Activated CD4-positive, alpha-beta T cell treated with anti-CD3 and anti-CD28 coated beads, Interleukin-2, Interleukin-4, amounts not matched to agents 100 ng/mL and 50 ng/mL, durations not matched to agents 16 hours and 8 hours (primary cell): ENCODE data around the gene TRAF7.
A peak's percentile ranks its signal among the peaks of the same experiment; 100 is the strongest.

Source experiments
- DNase-seq: peaks from one replicate; pipeline ENCODE4 v3.0.0-alpha.2; 2020; ENCODE audit warnings: low spot score

TRAF7 gene

DNA sequence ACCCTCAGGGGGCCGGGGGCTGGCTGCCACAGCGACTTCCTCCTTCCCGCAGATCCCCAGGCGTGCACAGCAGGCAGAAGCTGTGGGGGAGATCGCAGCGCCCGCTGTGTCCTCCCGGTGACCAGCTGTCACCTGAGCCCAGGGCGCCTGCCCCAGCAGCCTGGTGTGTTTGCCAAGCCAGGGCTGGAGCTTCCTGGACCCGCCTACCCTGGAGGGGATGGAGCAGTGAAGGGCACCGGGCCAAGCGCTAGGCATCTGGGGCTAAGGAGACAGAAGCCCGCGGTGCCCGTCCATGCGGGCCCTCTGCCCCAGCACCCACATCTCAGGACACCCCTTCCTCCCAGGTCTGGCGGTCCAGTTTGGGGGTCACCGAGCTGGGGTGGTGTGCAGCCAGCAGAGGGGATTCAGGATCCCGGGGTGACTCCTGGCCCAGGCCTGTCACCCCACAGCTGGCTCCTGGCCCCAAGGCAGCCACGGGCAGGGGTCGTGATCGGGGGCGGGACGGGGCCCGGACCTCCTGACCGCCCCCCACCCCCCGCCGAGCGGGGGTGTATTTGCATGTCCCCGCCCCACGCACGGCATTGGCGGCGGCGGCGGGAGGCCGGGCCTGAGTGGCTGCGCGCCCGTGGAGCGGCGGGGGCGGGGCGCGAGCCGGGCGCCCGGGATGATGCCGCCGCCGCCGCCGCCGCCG, 7.5 kb upstream of the TRAF7 start, which contains the start of gene RAB26:
RAB26 (plus strand) TSS at position 645 of the 691 bp plus-strand sequence. CDS start 159 bp downstream, outside the sequence.
- peak; percentile 33 for DNase-seq

DNA sequence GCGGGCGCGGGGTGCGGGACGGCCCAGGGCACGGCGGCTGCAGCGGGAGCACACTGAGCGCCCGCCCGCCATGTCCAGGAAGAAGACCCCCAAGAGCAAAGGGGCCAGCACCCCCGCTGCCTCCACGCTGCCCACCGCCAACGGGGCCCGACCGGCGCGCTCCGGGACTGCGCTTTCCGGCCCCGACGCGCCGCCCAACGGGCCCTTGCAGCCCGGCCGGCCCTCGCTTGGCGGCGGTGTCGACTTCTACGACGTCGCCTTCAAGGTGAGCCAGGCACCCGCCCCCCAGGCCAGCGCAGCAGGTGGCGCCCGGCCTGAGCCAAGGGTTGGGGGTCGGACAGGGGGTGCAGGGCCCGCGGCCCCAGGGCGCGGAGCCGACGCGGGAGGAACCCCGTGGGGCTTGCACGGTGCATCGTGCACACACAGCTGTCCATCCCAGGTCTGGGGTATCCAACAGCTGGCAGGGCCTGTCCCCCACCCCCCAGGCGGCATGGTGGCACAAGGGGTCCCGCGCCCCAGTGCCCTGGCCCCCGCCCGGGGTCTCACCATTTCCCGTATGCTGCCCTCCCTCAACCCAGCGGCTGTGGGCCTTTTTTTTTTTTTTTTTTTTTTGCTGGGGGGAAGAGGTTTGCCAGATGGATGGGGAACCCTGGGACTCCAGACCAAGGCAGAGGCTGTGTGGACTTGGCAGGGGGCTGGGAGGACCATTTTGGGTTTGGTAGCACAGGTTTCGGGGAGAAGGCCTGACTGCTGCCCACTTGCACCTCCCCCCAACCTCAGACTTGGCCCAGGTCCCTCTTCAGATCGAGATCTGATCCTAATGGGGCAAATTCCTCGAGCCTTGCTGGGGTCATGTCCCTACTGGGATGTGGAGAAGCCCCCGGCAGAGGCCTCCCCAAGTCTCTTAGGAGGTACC, 6.6 kb upstream of the TRAF7 start:
- DNase-seq = peak; percentile 34

DNA sequence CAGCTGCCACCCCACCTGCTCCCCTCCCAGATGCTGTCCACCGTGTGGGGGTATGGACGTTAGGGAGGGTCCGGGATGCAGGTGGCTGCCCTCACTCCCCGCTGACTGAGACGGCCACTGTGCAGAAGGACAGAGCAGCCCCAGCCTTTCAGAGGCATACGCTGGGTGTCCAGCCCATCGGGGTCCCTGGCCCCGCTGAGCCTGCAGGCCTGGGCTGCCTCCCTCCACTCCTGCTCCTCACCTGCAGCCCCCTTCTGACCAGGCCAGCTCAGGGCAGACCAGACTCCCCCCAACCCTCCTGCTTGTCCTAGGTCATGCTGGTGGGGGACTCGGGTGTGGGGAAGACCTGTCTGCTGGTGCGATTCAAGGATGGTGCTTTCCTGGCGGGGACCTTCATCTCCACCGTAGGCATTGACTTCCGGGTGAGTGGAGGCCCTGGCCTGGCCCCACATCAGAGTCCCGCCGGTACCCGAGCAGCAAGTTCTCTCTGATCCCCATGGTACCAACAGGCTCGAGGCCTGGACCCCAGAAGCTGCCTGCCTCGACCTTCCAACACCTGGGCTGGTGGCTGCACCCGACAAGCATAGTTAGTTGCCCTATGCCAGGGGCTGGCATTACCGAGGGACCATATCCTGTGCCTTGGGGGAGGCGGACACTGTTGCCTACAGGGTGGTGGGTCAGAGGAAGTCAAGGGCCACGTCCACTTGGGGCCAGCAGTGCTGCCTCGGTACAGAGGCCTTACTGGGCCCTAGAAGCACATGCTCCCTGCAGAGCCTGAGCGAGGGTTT, 5.8 kb upstream of the TRAF7 start:
- peak; percentile 46 for DNase-seq

DNA sequence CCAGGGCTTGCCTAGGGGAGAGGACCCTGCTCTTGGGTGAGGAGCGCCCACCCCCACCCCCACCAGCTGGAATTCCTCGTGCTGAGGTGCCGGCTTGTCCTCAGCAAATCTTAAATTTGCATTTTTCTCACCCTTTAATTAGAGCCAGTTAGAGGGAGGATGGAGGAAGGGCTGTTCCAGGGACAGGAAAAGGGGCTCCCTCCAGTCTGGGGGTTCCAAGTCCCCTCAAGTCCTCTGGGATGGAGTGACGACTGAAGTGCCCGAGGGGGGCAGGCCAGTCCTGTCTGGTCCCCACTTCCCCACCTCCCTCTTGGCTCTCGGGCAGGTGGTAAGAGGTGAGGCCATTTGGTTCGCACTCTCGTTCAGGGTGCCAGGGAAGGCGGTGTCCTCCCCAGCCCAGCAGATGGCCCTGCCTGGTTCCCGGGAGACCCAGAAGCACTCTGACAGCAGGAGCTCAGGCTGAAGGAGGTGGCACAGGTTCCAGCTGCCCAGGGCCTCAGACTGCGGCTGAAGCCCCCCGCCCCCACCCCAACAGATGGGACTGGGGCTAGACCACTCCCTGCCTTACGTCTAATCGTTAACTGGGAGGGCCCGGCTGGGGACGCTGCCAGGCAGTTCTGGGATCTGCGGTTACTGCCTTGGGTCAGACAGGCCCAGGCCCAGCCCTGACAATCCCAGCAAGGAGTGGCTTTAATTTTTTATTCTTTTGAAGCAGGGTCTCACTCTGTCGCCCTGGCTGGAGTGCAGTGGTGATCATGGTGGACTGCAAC, 5.0 kb upstream of the TRAF7 start:
- peak; percentile 58 for DNase-seq

DNA sequence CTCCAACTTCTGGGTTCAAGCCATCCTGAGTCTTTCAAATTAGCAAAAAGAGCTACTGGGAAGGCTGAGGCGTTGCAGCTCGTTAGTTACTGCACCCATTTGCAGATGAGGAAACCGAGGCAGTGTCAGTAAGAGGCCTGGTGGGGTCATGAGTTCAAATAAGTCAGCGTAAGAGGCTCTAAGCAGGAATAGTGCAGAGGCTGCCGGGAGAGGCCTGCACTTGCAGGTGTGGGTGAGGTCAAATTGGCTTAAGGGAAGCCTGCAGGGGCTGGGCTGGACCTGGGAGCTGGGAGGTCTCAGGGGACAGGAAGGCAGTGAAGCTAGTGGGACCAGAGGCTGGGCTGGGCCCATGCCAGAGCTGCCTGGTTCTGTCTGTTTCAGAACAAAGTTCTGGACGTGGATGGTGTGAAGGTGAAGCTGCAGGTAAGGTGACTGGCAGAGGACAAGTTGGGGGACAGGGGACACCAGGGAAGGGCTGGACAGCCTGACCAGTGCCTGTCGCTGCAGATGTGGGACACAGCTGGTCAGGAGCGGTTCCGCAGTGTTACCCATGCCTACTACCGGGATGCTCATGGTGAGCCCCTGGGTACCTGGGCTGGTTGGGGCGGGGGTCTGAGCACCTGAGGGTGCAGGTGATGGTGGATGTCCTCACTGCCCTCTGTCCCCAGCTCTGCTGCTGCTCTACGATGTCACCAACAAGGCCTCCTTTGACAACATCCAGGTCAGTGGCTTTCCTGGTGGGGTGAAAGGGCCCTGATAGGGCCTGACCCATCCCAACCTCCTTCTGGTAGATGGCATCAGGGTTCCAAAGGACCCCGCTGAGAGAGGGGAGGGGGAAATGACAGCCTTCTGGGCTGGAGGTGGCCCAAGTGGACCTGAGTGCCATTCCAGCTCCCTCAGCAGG, 4.1 kb upstream of the TRAF7 start:
- DNase-seq = peak; percentile 35

DNA sequence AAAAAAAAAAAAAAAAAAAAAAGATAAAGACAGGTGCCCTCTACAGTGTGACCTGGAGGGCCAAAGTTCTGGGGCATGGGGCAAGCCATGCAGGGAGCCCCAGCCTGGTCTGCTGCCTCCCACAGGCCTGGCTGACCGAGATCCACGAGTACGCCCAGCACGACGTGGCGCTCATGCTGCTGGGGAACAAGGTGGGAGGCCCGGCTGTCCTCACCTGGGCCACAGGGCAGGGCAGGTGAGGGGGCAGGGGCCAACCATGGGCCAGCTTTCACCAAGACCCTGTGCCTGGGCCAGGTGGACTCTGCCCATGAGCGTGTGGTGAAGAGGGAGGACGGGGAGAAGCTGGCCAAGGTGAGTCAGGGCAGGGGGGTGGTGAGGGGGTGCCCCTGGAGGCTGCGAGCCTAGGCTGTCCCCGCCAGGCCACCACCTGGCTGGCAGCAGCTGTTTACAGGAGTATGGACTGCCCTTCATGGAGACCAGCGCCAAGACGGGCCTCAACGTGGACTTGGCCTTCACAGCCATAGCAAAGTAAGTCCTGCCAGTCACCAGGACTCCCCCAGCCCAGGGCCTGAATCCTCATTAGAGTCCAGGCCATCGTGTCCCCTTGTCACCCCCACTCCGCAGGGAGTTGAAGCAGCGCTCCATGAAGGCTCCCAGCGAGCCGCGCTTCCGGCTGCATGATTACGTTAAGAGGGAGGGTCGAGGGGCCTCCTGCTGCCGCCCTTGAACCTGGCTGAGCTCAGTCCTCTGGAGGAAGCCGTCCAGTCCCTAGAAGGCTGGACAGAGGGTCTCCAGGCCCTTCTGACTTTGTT, 2.7 kb upstream of the TRAF7 start:
- peak; percentile 36 for DNase-seq

DNA sequence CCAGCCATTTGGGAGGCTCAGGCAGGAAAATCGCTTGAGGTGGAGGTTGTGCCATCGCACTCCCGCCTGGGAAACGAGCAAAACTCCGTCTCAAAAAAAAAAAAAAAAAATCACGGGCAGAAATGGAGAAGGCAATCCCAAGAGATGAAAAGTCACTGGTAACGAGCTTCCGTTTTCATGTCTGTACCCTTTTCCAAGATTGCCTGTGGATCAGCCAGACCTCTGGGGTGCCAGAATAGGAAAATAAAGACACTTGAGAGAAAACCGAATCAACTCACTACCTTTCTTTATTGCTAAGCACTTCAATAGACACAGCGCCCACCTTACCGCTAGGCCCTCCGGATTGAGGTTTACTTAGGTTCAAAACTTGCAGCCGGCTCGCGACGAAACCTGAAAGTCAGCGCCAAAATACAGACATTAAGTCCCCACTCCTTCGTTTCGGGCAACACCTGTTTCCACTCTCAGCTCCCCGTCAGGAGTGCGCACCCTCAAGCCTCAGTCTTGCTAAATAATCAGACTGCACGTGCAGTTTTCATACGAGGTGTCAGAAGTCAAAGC, 970 bp upstream of the TRAF7 start:
- DNase-seq = peak; percentile 21

DNA sequence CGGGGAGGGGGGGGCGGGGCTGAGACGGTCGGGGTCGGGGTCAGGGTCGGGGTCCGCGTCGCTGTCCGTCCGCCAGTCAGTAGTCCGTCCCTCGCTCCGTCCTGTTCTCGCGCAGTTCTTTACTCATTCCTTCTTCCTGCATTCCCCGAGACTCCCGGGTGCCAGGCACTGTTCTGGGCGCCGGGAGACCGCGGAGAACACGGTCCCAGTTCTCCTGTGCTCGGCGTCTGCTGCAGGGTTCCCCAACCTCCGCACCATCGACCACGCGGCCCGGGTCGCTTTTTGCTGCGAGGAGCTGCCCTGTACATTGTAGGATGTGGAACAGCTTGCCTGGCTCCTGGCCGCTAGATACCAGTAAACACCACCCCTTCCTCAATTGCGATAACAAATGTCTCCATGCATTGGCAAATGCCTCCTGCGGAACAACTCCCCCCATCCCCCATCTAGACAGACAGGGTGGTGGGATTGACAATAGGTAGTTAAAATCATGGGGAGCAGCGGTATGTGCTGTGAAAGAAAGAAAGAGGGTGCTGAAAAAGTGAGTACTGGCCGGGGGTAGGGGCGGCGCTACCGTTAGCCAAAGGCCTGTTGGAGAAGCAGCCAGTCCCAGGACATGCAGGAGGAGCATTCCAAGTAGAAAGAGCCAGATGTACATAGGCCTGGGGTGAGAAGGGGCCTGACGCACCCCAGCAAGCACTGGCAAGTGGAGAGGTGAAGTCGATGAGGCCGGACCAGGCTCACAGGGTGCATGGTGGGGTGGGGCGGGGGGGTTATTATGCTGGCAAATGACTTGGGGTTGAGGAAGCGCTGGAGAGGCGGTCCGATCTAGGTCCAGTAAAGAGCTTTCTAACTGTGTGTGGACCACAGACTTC, 631 bp downstream of the TRAF7 start:
- DNase-seq = no peak

DNA sequence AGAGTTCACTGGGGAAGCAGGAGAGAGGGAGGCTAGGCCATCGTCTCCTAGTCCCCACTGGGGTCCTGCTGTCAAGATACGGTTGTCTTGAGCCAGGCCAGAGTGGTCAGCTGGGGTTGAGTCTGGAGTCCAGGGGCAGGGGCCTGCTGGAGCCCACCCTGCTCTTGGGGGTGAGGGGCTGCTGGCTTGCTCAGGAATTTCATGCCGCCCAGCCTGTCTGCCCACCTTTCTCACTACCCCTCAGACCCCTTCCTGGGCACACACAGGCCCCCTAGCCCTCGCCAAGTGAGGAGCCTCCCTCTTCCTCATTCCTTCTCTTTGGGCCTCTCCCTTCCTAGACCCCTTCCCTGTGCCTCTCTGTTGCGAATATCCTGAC, 1.3 kb downstream of the TRAF7 start:
- DNase-seq = no peak

DNA sequence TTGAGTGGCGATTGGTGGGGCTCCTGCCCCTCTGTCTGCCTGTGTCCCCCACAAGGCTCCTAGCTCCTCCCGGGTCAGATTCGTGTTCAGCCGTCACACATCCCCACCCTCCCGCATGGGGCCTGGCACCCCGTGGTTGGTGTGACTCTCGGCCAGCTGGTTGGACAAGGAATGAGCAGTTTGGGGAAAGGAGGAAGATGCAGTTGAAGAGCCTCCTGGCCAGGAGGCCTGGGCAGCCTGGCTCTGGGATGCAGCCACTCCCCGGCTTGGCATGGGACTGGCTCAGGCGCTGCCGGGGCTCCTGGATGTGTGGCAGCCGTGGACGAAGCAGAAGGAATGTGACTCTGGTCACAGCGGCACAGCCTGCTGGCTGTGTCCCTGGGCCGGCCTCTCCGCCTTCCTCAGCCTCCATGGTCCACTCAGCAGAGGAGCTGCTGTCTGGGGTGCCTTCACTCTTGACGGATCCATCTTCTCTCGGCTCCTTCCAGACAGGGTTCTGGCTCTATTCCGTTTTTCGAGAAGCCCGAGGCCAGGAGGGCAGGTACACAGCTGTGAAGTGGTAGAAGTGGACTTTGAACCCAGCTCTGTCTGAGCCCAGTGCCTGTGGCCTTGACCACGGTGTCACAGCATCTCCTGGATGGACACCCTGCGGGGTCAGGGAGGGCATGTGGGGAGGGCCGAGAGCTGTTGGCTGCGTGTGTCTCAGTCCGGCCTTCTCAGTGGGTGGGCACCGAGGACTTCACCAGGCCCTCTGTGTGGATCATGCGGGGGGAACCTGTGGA, 2.1 kb downstream of the TRAF7 start:
- DNase-seq = no peak

DNA sequence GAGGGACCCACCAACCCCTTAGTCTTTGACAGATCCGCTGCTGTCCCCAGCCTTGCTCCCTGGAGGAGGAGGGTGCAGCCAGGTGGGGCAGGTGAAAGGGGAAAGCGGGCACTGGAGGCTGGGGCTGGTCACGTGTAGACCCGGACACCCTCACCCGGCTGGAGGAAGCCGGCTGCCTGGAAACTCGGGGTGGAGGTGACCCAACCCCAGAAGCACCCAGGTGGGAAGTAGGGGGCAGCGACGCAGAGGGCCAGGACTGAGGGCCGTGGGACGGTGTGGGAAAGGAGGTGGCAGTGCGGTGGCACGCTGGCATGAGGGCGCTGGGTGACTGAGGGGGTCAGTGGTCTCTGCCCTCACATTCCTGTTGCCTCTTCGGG, 2.7 kb downstream of the TRAF7 start:
- DNase-seq = no peak

DNA sequence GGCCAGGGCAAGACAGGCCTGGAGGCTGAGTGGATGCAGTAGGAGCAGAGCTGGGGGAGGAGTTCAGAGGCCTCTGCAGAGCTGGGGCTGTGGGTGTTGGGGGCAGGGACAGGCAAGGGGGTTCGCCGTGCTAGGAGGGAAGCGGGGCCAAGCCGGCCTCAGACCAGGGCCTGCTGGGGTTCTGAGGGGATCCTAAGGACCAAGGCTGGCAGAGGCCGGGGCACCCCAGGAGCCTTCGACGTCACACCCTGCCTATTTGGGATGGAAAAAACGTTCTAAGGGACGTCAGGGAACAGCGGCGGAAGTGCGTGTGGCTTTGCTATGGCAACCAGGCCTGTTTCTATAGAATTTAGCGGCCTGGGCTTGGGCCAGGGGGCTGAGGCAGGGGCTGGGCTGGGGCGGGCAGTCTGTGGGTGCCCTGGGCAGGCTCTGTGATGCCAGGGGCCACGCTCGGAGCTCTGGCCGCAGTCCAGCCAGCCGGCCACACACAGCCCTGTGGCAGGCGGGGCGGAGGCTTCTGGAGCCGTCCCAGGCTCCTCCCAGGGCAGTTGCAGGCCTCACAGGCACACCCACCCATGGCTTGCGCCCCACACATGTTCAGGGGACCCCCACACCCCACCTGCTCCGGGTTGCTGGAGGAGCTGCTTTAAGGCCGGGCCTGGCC, 3.7 kb downstream of the TRAF7 start:
- DNase-seq = no peak

DNA sequence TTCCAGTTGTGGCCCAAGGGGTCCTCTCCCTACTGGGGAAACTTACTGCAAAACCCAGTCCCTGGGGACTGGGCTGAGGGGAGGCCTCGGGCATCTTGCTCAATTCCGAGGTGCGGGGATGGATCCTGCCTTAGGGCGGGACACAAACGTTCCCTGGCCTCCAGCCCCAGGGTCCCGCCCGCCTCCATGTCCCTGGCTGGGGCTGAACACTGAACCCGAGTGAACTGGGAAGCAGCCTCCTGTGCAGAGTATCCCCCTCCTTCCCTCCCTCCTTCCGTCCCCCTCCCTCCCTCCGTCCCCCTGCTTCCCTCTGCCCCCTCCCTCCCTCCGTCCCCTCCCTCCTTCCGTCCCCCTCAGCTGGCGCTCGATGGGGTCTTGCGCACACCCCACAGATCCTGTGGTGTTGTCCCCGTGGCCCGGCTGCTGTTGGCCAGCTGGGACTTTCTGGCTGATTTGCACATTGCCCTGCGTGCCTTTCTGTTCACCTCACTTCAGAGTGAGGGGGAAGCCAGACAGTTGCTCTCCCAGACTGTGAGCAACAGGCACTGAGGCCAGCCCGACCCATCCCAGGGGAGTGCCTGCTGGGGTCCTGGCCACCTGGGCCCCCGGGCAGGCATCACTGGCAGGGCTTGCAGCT, 5.5 kb downstream of the TRAF7 start:
- DNase-seq = no peak

DNA sequence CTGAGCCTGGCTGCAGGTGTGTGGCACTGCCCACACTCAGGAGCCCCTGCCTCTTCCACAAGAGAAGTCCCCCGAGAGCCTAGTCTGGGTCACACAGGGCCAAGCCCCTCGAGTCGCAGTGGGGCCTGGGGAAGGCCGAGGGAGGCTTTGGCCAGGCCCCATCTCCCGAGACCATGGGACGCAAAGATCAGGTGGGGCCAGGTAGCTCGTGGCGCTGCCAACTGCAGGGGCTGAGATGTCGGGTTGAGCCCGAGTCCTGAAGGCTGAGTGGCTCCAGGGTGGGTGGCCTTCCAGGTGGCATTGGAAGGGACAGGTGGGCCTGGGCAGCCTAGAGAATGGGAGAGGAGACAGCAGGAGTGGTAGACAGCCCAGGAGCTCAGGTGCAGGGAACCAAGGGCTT, 6.3 kb downstream of the TRAF7 start:
- no peak for DNase-seq

DNA sequence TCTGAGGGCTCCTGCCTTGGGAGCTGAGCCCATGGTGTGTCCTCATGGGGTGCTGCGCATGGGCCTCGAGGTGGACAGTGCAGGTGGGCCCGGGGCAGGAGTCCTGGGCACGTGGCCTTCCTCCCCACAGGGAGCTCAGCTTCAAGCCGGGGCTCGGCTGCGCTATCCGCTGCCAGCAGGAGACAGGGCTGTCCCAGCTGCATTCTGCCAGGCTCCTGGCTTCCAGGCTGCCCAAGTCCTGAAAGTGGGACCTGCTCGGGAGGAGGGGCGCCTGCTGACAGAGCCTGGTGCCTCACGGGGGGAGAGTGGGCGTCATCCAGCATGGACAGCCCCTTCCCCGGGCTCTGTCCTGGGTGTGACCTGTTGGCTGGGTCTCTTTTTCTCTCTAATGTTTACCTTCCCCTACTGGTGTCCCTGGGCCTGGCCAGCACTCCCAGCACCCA, 7.1 kb downstream of the TRAF7 start:
- DNase-seq = no peak

DNA sequence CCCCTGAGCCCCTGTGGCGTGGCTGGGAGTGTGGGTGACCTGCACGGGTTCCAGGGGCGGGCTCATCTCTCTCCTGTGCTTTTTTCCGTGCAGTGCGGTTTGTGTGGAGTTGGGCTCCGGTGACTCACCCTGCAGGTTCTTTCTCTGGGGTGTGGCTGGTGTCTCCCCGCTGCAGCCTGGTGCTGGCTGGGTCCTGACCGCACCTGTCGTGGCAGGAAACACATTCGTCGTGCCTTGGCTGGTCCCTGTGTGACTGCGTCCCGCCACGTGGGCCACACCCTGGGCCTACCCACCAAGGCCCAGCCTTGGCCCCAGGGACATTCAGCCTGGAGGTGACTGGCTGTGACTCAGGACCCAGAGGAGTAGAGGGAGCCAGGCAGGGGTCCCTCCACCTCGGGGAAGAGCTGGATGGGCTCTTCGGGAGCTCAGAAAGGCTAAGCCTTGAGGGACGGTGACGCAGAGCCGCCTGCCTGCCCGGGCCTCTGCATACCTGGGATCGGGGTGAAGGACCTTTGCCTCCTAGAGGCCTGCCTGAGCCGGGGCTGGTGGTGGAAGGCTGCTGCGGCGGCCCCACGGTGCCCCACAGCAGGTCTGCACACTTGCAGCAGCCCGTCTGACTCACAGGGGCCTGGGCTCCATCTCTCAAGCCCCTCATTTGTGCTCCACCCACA, 7.8 kb downstream of the TRAF7 start:
- no peak for DNase-seq
